Chondrocyte (in vitro differentiated cells): ENCODE results near the gene TRDN. TPM values are rescaled to one million over a fixed set of nuclear protein-coding genes. Genes with fewer than 3 reads are reported as not detected.

ENCODE experiments used
- DNase-seq: peaks from one replicate; pipeline ENCODE4 v3.0.0; 2021; ENCODE audit warnings: mixed read lengths, low spot score
- H3K27ac Mint-ChIP-seq: one replicate; pipeline ENCODE4 v1.8.0; 2021; ENCODE audit warnings: mild to moderate bottlenecking, moderate library complexity, mixed read lengths; ENCODE audit not compliant: unreplicated experiment
- H3K27me3 Mint-ChIP-seq: 2 replicates; pipeline ENCODE4 v1.8.0; 2021; ENCODE audit warnings: low read depth, mixed read lengths
- H3K36me3 Mint-ChIP-seq: 2 replicates; pipeline ENCODE4 v1.8.0; 2021; ENCODE audit warnings: low read depth, mixed read lengths
- H3K4me1 Mint-ChIP-seq: 2 replicates; pipeline ENCODE4 v1.8.0; 2021; ENCODE audit warnings: low read depth, mild to moderate bottlenecking, mixed read lengths
- H3K4me3 Mint-ChIP-seq: one replicate; pipeline ENCODE4 v1.8.0; 2021; ENCODE audit warnings: mild to moderate bottlenecking, moderate library complexity, mixed read lengths; ENCODE audit not compliant: unreplicated experiment
- H3K9me3 Mint-ChIP-seq: 2 replicates; pipeline ENCODE4 v1.8.0; 2021; ENCODE audit warnings: low read depth, mixed read lengths
- total RNA-seq: library from RNA; stranded (reverse); gene quantifications from 3 replicates; pipeline ENCODE4 v1.2.1, GENCODE V29; 2021
- TF ChIP-seq, protein P1 (sequence below): fragments of 200-600 bp; sonication (generic); IDR thresholded peaks from 2 replicates; pipeline ENCODE4 v1.5.0; 2021; ENCODE audit warnings: antibody characterized with exemption, mild to moderate bottlenecking, moderate library complexity

TRDN gene
- total RNA-seq, 1 donor from 2014 or later, result not detected

DNA sequence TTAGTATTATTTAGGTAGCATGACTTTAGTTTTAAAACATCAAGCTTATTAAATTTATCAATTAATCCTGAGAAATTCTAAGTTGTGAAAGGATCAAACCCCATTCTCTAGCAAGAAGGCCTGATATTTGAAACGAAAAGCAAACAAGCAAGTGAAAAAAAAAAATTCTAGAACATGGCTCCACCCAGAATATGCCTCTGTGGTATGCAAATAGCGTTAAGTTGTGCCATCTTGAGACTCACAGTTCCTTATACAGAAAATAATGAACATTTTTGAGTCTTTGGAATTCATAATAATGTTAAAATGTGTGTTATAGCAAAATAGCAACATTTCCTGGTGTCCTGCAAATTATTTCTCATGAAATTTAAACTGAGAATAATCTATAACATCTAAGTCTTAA is 42.0 kb downstream of the TRDN start:
- Mint-ChIP-seq H3K27ac (no peak overlapping the region), H3K4me1 (no peaks in the 10 kb centered on the region), H3K9me3 (peaks cover 4% of the 10 kb centered on the region), H3K36me3 (no peaks in the 10 kb centered on the region), H3K27me3 (peaks cover 1% of the 10 kb centered on the region), H3K4me3 (no peak overlapping the region)
- TF ChIP-seq, protein P1, sequence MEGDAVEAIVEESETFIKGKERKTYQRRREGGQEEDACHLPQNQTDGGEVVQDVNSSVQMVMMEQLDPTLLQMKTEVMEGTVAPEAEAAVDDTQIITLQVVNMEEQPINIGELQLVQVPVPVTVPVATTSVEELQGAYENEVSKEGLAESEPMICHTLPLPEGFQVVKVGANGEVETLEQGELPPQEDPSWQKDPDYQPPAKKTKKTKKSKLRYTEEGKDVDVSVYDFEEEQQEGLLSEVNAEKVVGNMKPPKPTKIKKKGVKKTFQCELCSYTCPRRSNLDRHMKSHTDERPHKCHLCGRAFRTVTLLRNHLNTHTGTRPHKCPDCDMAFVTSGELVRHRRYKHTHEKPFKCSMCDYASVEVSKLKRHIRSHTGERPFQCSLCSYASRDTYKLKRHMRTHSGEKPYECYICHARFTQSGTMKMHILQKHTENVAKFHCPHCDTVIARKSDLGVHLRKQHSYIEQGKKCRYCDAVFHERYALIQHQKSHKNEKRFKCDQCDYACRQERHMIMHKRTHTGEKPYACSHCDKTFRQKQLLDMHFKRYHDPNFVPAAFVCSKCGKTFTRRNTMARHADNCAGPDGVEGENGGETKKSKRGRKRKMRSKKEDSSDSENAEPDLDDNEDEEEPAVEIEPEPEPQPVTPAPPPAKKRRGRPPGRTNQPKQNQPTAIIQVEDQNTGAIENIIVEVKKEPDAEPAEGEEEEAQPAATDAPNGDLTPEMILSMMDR, result no peak
- no peak for DNase-seq

DNA sequence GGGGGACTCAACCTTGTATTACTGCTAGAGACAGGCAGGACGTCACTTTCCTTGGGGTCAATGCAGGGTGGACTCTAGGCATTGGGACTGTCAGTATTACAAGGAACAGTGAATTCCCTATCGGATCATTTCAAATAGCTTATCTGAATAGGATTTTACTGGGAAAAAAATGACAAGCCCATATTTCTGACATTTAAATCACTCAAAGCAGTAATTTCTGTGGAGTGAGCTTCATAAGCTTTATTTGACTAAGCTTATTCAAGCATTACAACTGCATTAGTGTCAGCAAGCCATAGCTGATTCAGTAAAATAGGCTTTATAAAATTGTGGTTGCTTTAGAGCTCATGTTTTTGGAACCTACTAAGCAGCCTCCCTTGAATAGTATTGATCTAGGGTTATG is 44.3 kb downstream of the TRDN start:
- Mint-ChIP-seq H3K4me1 (no peaks in the 10 kb centered on the region), H3K27ac (no peak overlapping the region), H3K36me3 (no peaks in the 10 kb centered on the region), H3K9me3 (peaks cover 4% of the 10 kb centered on the region), H3K27me3 (peaks cover 1% of the 10 kb centered on the region), H3K4me3 (no peak overlapping the region)
- TF ChIP-seq, protein P1, result no peak
- DNase-seq, result no peak

DNA sequence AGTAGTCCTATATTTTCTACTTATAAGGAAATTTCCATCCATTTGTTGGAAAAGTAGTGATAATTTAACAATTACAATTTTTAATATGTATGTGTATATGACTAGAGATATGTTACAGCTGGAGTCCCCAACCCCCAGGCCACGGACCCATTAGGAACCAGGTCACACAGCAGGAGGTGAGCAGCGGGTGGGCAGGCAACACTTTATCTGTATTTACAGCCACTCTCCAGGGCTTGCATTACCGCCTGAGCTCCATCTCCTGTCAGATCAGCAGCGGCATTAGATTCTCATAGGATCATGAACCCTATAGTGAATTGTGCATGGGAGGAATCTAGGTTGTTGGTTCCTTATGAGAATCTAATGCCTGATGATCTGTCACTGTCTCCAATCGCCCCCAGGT is 46.8 kb downstream of the TRDN start:
- H3K27ac Mint-ChIP-seq, result no peak overlapping the region
- no peaks in the 10 kb centered on the region for H3K4me1 Mint-ChIP-seq
- TF ChIP-seq, protein P1, result no peak
- DNase-seq, result no peak
- no peak overlapping the region for H3K4me3 Mint-ChIP-seq
- no peaks in the 10 kb centered on the region for H3K9me3 Mint-ChIP-seq
- no peaks in the 10 kb centered on the region for H3K36me3 Mint-ChIP-seq
- peaks cover 6% of the 10 kb centered on the region for H3K27me3 Mint-ChIP-seq

DNA sequence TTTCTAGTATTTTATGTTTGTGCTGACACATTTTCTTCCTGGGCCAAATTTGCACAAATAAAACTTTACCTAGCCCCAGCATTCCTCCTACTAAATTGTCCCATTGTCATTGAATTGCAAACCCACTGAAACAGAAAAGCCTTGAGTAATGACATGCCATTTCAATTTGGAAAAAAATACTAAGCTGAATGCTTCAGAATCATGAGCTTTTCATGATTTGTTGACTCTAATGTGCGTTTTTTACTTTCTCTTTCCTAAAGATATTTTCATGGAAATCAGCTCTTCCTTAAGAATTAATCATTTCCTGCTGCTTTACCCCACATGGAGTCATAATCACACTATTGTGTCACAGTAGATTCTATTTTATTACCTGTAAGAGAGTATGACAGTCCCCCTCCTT is 47.4 kb downstream of the TRDN start:
- Mint-ChIP-seq H3K27me3 (peaks cover 6% of the 10 kb centered on the region), H3K4me1 (no peaks in the 10 kb centered on the region), H3K27ac (no peak overlapping the region), H3K9me3 (no peaks in the 10 kb centered on the region), H3K36me3 (no peaks in the 10 kb centered on the region), H3K4me3 (no peak overlapping the region)
- no peak for DNase-seq
- TF ChIP-seq, protein P1, result no peak

DNA sequence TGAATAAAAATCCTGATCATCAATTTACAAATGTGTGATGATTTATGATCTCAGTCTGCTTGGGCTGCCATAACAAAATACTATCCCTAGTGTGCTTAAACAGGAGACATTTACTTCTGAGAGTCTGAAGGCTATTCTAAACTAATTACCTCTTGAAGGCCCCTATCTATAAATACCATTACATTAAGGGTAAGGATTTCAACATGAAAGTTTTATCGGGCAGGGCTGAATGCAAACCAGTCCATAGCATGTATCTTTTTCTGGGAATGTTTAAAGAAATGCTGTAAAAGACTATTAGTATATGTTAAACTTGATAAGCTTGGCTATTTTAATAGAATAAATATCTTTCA is 48.2 kb downstream of the TRDN start:
- H3K4me3 Mint-ChIP-seq, result no peak overlapping the region
- no peak overlapping the region for H3K27ac Mint-ChIP-seq

More for the DNA sequence above, 48.2 kb downstream of the TRDN start:
- TF ChIP-seq, protein P1, result no peak
- Mint-ChIP-seq H3K27me3 (peaks cover 6% of the 10 kb centered on the region), H3K36me3 (no peaks in the 10 kb centered on the region), H3K4me1 (no peaks in the 10 kb centered on the region), H3K9me3 (no peaks in the 10 kb centered on the region)
- DNase-seq, result no peak
